ENCODE results near the gene CYP4B1. TPM values are rescaled to one million over a fixed set of nuclear protein-coding genes. Genes with fewer than 3 reads are reported as not detected.
"Not testable (repeated sequence)": the region's sequence is repeated elsewhere in the genome, so short reads cannot be mapped to it uniquely, and the experiment has no call there.

The CYP4B1 gene
- polyA plus RNA-seq (2012; ENCODE audit: insufficient read depth, insufficient read length, low read depth) = not detected

DNA sequence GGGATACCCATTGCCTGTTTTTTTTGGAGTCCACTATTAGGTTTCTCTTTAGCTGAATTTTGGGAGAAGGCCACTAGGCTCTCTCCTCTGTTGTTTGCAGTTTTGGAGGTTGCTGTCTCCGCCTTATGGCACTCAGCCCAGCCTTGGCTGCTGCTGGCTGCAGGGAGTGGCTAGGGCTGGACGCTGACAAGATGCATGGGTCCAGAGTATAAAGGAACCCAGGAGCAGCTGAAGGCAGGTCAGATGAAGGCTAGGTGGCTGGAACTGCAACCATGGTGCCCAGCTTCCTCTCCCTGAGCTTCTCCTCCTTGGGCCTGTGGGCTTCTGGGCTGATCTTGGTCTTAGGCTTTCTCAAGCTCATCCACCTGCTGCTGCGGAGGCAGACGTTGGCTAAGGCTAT lies at the start of gene CYP4B1:
CYP4B1 (plus strand) TSS at position 237 of the 400 bp plus-strand sequence; CDS start at position 273, 36 bp downstream.
- no peaks in the 10 kb centered on the region for H3K36me3 ChIP-seq
- H3K4me3 ChIP-seq (ENCODE audit: low read depth, low read length) = no peak within 1 kb of the TSS
- TF ChIP-seq, protein P1, sequence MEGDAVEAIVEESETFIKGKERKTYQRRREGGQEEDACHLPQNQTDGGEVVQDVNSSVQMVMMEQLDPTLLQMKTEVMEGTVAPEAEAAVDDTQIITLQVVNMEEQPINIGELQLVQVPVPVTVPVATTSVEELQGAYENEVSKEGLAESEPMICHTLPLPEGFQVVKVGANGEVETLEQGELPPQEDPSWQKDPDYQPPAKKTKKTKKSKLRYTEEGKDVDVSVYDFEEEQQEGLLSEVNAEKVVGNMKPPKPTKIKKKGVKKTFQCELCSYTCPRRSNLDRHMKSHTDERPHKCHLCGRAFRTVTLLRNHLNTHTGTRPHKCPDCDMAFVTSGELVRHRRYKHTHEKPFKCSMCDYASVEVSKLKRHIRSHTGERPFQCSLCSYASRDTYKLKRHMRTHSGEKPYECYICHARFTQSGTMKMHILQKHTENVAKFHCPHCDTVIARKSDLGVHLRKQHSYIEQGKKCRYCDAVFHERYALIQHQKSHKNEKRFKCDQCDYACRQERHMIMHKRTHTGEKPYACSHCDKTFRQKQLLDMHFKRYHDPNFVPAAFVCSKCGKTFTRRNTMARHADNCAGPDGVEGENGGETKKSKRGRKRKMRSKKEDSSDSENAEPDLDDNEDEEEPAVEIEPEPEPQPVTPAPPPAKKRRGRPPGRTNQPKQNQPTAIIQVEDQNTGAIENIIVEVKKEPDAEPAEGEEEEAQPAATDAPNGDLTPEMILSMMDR (IDR thresholded peaks at IDR 0.05; ENCODE audit: low read depth, low read length) = no peak
- H3K9me3 ChIP-seq = no peaks in the 10 kb centered on the region
- H3K27me3 ChIP-seq = no peaks in the 10 kb centered on the region
- DNase-seq = no peak
- no peaks in the 10 kb centered on the region for H3K4me1 ChIP-seq

DNA sequence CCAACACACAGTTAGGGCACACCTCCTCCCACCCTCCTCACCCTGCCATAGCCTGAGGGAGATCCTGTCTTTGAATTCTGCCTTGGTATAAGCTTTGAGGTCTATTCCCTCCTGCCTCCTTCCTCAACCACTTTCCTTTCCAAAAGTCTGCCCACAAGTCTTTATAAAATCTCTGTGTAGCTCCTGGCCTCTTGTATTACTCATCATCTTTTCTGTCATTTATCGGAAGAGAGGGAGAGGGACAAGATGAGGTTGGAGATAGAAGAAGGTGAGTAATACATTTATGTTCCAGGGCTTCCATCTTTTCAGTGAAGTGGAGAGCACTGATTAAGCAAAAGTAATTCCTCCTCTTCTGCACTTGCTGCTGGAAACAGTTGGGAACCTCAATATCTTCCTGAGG lies 49.4 kb upstream of the CYP4B1 start:
- Histone ChIP-seq H3K4me3 (ENCODE audit: low read depth, low read length) (no peak overlapping the region), H3K4me1 (no peaks in the 10 kb centered on the region), H3K27me3 (no peaks in the 10 kb centered on the region), H3K9me3 (no peaks in the 10 kb centered on the region), H3K36me3 (no peaks in the 10 kb centered on the region)
- TF ChIP-seq, protein P1 (IDR thresholded peaks at IDR 0.05; ENCODE audit: low read depth, low read length) = no peak
- DNase-seq = no peak

DNA sequence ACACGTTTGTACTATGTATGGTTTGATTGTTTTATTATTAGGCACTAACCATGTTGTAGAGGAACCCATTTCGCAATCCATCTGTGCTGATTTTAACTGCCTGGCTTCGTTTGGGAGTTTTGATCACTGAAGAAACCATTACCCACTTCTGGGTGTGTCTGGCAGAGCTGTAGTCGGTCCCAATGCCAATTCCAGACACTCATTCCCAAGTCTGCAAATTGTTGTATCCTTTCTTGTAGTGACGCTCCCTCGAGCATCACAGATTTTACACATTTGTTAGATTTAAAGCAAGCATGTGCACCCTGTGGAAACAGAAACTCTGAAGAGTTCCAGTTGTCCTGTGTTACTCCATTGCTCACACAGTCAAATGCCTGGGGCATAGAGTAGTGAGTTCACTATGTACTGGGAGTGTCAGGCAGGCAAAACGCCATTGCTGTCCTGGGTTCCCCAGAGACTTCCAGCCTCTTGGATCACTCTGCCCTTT lies 48.9 kb upstream of the CYP4B1 start:
- TF ChIP-seq, protein P1 (IDR thresholded peaks at IDR 0.05; ENCODE audit: low read depth, low read length) = no peak
- no peak for DNase-seq
- Histone ChIP-seq H3K36me3 (no peaks in the 10 kb centered on the region), H3K4me1 (no peaks in the 10 kb centered on the region), H3K27me3 (no peaks in the 10 kb centered on the region), H3K4me3 (ENCODE audit: low read depth, low read length) (no peak overlapping the region), H3K9me3 (no peaks in the 10 kb centered on the region)

DNA sequence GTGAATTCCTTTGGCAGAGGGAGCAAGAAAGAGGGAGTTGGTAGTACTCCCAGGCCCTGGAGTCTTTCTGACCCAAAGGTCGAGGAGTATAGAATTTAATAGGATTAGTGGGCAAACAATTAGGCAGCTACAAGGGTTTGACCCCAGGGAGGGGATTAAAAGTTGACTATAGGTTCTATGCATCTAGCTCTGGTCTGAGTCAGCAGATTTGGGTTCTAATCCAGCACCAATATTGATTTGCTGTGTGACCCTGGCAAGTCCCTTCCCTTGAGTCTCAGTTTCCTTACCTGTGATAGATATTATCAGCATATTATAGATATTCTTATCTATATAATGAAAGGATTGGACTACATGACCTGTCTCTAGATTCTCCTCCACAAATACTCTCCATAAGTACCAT lies 44.9 kb upstream of the CYP4B1 start:
- no peaks in the 10 kb centered on the region for H3K4me1 ChIP-seq
- TF ChIP-seq, protein P1 (IDR thresholded peaks at IDR 0.05; ENCODE audit: low read depth, low read length) = no peak
- no peaks in the 10 kb centered on the region for H3K27me3 ChIP-seq
- H3K4me3 ChIP-seq (ENCODE audit: low read depth, low read length) = no peak overlapping the region
- no peak for DNase-seq
- no peaks in the 10 kb centered on the region for H3K9me3 ChIP-seq
- H3K36me3 ChIP-seq = no peaks in the 10 kb centered on the region

DNA sequence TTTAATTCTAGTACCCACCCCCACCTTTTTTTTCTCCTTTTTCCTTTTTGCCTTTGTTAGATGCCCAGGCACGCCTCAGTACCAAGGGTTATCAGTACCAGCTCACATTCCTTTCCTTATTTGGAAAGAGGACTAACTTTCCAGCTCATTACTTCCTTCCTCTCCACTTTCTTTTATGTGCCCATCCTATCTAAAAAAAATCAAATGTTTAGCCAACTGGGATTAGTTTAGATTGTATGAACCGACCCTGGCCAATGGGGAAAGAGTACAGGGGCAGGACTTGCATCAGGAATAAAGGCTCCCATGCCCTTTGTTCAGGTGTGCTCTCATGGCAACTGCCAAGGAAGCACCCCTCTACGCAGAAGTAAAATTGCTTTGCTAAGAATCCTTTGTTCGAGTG lies 44.1 kb upstream of the CYP4B1 start:
- DNase-seq, H3K4me1 ChIP-seq: not testable (repeated sequence)

DNA sequence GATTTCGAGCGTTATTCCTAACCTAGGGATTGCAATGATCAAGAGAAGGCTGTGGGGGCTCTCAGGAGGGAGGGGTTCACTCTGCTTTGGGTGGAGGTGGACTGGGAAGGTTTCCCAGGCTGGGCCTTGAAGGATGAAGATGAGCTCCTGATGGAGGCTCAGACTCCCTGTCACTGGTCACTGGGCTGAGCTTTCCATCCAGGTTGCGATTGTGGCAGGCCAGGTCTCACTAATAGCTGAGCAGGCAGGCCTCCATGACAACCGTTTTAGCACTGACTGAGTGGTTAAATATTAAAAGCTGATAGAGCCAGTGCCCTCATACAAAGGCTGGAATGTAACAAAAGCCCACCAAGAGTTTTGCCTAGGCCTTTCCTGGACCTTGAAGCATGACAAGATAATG lies 43.7 kb upstream of the CYP4B1 start:
- TF ChIP-seq, protein P1 (IDR thresholded peaks at IDR 0.05; ENCODE audit: low read depth, low read length) = no peak

More for the DNA sequence above, 44.1 kb upstream of the CYP4B1 start:
- not testable (repeated sequence) for H3K36me3 ChIP-seq; H3K4me3 ChIP-seq (ENCODE audit: low read depth, low read length); H3K9me3 ChIP-seq; H3K27me3 ChIP-seq

More for the DNA sequence above, 43.7 kb upstream of the CYP4B1 start:
- H3K4me1 ChIP-seq = no peaks in the 10 kb centered on the region
- no peaks in the 10 kb centered on the region for H3K27me3 ChIP-seq
- no peaks in the 10 kb centered on the region for H3K9me3 ChIP-seq
- H3K36me3 ChIP-seq = no peaks in the 10 kb centered on the region
- H3K4me3 ChIP-seq (ENCODE audit: low read depth, low read length) = no peak overlapping the region
- DNase-seq = no peak
